Testis (tissue), 2 donors: ENCODE results near the gene CTCF.

Source experiments
- POLR2A ChIP-seq: fragments of 450-650 bp; IDR thresholded peaks from one replicate; pipeline ENCODE4 v1.6.1; 2017; ENCODE audit warnings: antibody characterized with exemption, mild to moderate bottlenecking, moderate library complexity
- TF ChIP-seq, protein P1 (sequence below), 3 experiments: fragments of 450-650 bp in 2 of 3; fragments of 200-600 bp in 1 of 3; sonication (generic) in 1 of 3; IDR thresholded peaks; one replicate each; pipeline ENCODE4 v1.5.1; 2016 to 2019; ENCODE audit warnings: antibody characterized with exemption in 3 of 3, mild to moderate bottlenecking in 2 of 3, moderate library complexity in 1 of 3

GRCh38 chr16:67651847-67652246 lies 89.5 kb downstream of the CTCF start:
- TF ChIP-seq, protein P1, sequence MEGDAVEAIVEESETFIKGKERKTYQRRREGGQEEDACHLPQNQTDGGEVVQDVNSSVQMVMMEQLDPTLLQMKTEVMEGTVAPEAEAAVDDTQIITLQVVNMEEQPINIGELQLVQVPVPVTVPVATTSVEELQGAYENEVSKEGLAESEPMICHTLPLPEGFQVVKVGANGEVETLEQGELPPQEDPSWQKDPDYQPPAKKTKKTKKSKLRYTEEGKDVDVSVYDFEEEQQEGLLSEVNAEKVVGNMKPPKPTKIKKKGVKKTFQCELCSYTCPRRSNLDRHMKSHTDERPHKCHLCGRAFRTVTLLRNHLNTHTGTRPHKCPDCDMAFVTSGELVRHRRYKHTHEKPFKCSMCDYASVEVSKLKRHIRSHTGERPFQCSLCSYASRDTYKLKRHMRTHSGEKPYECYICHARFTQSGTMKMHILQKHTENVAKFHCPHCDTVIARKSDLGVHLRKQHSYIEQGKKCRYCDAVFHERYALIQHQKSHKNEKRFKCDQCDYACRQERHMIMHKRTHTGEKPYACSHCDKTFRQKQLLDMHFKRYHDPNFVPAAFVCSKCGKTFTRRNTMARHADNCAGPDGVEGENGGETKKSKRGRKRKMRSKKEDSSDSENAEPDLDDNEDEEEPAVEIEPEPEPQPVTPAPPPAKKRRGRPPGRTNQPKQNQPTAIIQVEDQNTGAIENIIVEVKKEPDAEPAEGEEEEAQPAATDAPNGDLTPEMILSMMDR (IDR thresholded peaks at IDR 0.05) = no peak
- TF ChIP-seq POLR2A = no peak
